ENCODE measurements around the gene NADK2.

The NADK2 gene

DNA sequence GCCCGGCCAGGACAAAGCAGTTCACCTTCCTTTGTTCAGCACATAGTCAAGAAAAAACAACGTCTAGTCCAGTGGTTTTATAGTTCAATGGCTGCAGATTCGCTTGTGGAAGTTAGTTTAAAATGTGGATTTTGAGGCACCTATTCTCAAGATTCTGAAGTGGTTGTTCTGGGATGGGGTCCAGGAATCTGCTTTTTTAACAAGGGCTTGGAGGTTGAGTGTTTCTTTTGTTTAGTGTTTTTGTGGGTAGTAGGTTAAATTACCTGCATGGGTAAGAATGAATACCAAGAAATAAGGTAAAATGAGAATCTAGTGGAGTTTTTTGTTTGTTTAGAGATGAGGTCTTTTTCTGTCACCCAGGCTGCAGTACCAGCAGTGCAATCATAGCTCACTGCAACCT is 28.4 kb upstream of the NADK2 start:
- H3K4me1 ChIP-seq (ENCODE audit: control insufficient read depth, insufficient read depth, low read length), result peaks cover 31% of the 10 kb centered on the region
- DNase-seq (ENCODE audit: low read depth), result no peak
- H3K4me3 ChIP-seq (ENCODE audit: low read length), result no peak overlapping the region
- H3K9ac ChIP-seq (ENCODE audit: low read length), result no peak overlapping the region
- H3K36me3 ChIP-seq (ENCODE audit: control insufficient read depth, insufficient read depth, low read length, severe bottlenecking), result no peaks in the 10 kb centered on the region
- H3K9me3 ChIP-seq (ENCODE audit: control insufficient read depth, low read length), result no peaks in the 10 kb centered on the region
- H3K27me3 ChIP-seq (replicated peaks; ENCODE audit: control insufficient read depth, insufficient read depth, low read length), result no peaks in the 10 kb centered on the region

DNA sequence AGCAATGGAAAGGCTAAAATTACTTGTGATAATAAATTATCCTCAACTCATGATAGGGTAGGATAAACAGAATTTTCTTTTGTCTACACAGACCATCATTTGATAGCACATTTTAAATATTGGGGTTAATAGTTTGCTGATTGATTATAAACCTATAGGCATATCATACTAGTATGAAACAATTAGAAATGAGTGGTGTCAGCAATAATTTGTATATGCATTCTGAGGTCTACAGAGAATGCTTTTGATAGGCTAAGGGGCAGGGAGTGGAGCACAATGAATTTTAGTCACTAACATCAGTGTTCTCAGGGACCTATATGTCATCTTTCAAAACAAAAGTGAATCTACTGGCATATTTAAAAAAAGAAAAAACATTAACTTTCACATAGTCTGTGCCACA is 27.8 kb upstream of the NADK2 start:
- no peaks in the 10 kb centered on the region for H3K36me3 ChIP-seq (ENCODE audit: control insufficient read depth, insufficient read depth, low read length, severe bottlenecking)
- no peaks in the 10 kb centered on the region for H3K9me3 ChIP-seq (ENCODE audit: control insufficient read depth, low read length)
- no peak overlapping the region for H3K9ac ChIP-seq (ENCODE audit: low read length)
- no peaks in the 10 kb centered on the region for H3K27me3 ChIP-seq (replicated peaks; ENCODE audit: control insufficient read depth, insufficient read depth, low read length)
- no peak overlapping the region for H3K4me3 ChIP-seq (ENCODE audit: low read length)
- H3K4me1 ChIP-seq (ENCODE audit: control insufficient read depth, insufficient read depth, low read length), result peaks cover 29% of the 10 kb centered on the region
- DNase-seq (ENCODE audit: low read depth), result no peak

DNA sequence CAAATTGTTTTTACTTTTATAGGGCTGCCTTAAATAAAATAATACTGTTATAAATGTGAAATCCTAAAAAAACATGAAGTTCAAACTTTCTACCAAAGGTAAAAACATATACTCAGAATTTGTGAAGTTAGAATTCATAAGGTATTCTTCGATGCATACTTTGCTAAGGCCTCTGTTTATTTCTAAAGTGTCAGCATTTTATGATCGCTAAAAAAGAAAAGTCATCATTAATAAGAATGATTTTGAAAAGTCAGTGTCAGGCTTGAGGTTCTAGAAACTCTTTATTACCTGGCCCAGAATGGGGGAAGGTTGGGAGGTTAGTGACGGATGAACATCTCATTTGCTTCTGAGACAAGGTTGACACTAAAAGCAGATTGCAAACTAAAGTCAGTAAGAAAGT is 26.2 kb upstream of the NADK2 start:
- Histone ChIP-seq H3K27me3 (replicated peaks; ENCODE audit: control insufficient read depth, insufficient read depth, low read length) (no peaks in the 10 kb centered on the region), H3K4me1 (ENCODE audit: control insufficient read depth, insufficient read depth, low read length) (peaks cover 21% of the 10 kb centered on the region), H3K9ac (ENCODE audit: low read length) (no peak overlapping the region), H3K4me3 (ENCODE audit: low read length) (no peak overlapping the region), H3K36me3 (ENCODE audit: control insufficient read depth, insufficient read depth, low read length, severe bottlenecking) (no peaks in the 10 kb centered on the region), H3K9me3 (ENCODE audit: control insufficient read depth, low read length) (no peaks in the 10 kb centered on the region)
- no peak for DNase-seq (ENCODE audit: low read depth)

DNA sequence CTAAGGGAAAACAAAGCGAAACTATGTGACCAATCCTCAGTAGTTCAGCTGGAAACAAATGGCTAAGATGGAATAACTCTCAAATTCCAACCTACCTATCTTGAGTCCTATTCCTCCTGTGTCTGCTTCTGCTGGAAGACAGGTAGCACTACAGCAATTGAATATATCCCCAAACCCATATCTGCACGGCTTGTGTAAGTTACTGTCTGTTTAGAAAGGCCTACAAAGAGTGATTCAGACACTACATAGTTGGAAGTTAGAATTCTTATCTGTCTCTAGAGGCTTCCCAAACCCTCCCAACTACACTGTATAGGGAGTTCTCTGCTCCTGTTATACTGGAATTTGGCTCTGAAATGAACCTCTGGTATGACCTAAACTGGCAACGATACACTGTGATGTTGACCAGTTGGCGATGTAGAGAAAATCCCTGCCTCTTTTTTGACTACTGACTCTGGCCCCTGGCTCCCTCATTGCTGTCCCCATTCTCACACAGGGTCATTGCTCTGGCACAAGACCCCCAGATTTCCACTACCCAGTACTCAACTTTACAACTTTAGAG is 22.6 kb upstream of the NADK2 start:
- Histone ChIP-seq H3K9me3 (ENCODE audit: control insufficient read depth, low read length) (no peaks in the 10 kb centered on the region), H3K36me3 (ENCODE audit: control insufficient read depth, insufficient read depth, low read length, severe bottlenecking) (no peaks in the 10 kb centered on the region), H3K4me3 (ENCODE audit: low read length) (no peak overlapping the region), H3K27me3 (replicated peaks; ENCODE audit: control insufficient read depth, insufficient read depth, low read length) (no peaks in the 10 kb centered on the region), H3K4me1 (ENCODE audit: control insufficient read depth, insufficient read depth, low read length) (no peaks in the 10 kb centered on the region), H3K9ac (ENCODE audit: low read length) (no peak overlapping the region)
- DNase-seq (ENCODE audit: low read depth), result no peak

DNA sequence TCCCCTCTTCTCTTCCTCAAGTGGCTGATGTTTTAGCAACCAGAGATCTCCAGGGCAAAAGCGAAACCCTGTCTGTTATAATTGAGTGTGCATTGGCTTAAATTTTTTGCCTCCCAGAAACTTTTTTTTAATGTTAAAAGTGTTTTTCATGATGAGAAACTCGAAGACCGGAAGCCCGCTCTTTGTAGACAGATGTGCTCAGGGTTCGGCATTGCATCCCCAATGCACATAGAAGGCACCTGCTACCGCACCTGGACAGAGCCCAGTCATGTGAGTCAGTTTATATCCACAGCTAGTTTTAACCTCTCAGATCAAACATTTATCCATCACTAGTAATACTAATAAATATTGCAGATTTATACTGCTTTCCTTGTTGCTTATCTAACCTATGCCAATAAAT is 19.5 kb upstream of the NADK2 start:
- Histone ChIP-seq H3K4me1 (ENCODE audit: control insufficient read depth, insufficient read depth, low read length) (no peaks in the 10 kb centered on the region), H3K9me3 (ENCODE audit: control insufficient read depth, low read length) (no peaks in the 10 kb centered on the region)

DNA sequence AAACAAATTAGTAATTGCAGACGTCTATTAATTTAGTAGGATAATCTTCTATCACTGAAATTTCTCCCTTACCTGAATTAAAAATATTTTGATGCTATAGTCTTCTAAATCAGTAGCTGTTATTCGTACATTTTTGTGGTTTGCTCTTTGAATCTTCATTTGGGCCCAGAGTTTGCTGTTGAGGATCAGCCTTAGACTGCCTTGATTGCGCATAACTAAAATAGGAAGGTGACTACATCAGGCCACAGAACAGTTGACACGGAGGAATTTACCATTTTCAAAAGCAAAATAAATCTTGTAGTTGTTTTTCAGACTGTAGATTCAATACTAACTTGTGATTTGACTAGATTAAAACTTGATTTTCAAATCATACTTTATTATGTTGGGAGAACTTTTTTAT is 11.8 kb upstream of the NADK2 start:
- Histone ChIP-seq H3K4me1 (ENCODE audit: control insufficient read depth, insufficient read depth, low read length) (peaks cover 14% of the 10 kb centered on the region), H3K4me3 (ENCODE audit: low read length) (no peak overlapping the region), H3K27me3 (replicated peaks; ENCODE audit: control insufficient read depth, insufficient read depth, low read length) (no peaks in the 10 kb centered on the region), H3K9me3 (ENCODE audit: control insufficient read depth, low read length) (no peaks in the 10 kb centered on the region), H3K9ac (ENCODE audit: low read length) (no peak overlapping the region), H3K36me3 (ENCODE audit: control insufficient read depth, insufficient read depth, low read length, severe bottlenecking) (no peaks in the 10 kb centered on the region)
- DNase-seq (ENCODE audit: low read depth), result no peak

More for the DNA sequence above, 19.5 kb upstream of the NADK2 start:
- Histone ChIP-seq H3K4me3 (ENCODE audit: low read length) (no peak overlapping the region), H3K9ac (ENCODE audit: low read length) (no peak overlapping the region), H3K36me3 (ENCODE audit: control insufficient read depth, insufficient read depth, low read length, severe bottlenecking) (no peaks in the 10 kb centered on the region), H3K27me3 (replicated peaks; ENCODE audit: control insufficient read depth, insufficient read depth, low read length) (no peaks in the 10 kb centered on the region)
- DNase-seq (ENCODE audit: low read depth), result no peak

DNA sequence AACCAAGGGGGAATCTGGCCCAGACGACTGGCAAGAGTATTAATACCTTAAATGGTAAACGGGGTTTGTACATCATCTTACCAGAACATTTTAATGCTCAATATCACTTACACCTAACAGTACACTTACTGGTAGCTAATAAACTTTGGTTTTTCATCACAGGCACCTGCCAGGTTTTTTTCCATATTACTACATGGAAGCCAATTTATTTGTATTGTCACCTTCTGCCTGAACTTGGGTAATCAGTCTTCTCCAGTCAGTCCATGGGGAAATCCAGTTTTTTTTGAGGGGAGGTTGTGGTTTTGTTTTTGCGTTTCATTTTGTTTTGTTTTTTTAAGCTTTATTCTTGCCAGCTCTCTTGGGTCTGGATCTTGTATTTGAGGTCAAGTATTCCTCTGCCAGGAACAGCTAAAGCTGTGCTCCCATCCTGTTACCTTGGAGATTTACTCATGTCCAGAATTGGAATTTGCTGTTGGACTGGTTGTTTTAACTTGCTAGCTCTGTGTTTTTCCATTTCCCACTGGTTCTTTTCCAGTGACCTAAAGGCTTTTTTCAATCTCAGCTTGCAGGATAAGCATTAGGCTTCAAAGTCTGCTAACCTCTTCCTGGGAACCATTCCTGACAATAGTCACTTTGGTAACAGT is 11.1 kb upstream of the NADK2 start:
- no peaks in the 10 kb centered on the region for H3K9me3 ChIP-seq (ENCODE audit: control insufficient read depth, low read length)
- H3K9ac ChIP-seq (ENCODE audit: low read length), result no peak overlapping the region
- H3K27me3 ChIP-seq (replicated peaks; ENCODE audit: control insufficient read depth, insufficient read depth, low read length), result no peaks in the 10 kb centered on the region
- peaks cover 14% of the 10 kb centered on the region for H3K4me1 ChIP-seq (ENCODE audit: control insufficient read depth, insufficient read depth, low read length)
- no peaks in the 10 kb centered on the region for H3K36me3 ChIP-seq (ENCODE audit: control insufficient read depth, insufficient read depth, low read length, severe bottlenecking)
- no peak overlapping the region for H3K4me3 ChIP-seq (ENCODE audit: low read length)
- DNase-seq (ENCODE audit: low read depth), result no peak

DNA sequence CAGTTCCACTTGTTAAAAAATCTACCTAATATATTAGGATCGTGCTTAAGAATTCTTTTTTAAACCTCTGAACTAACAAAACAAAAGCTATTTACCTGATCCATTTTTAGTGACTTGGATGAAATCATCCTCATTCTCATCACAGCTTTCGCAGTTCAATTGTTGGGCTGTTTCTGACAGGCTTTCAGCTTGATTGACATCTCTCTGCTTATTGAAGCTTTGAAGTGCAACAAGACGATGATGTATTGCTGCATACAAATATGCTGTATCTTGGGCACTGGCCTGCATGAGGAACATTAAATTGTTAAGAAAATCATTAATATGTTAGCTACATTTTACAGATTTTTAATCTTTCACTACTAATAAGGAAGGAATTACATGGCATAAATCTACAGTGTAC is 9.5 kb upstream of the NADK2 start:
- Histone ChIP-seq H3K36me3 (ENCODE audit: control insufficient read depth, insufficient read depth, low read length, severe bottlenecking) (no peaks in the 10 kb centered on the region), H3K9ac (ENCODE audit: low read length) (no peak overlapping the region), H3K4me1 (ENCODE audit: control insufficient read depth, insufficient read depth, low read length) (peaks cover 14% of the 10 kb centered on the region), H3K4me3 (ENCODE audit: low read length) (no peak overlapping the region), H3K27me3 (replicated peaks; ENCODE audit: control insufficient read depth, insufficient read depth, low read length) (no peaks in the 10 kb centered on the region), H3K9me3 (ENCODE audit: control insufficient read depth, low read length) (no peaks in the 10 kb centered on the region)
- no peak for DNase-seq (ENCODE audit: low read depth)

DNA sequence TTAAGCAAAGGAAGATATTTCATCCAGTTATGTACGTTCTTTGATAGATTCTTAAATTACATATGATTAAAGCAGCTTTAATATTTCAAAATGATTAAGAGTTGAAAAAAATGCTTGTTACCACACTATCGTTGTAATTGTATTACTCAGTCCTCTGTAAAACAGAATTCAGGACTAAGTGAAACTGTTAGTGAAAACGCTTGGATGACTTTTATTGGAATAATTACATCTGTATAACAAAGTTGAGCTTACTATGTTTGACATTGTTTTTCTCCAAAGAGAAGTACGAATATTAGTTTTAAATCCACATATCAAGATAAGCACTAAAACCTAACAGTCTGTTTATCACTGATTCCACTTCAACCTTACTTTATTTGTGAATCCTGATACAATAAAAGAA is 8.7 kb upstream of the NADK2 start:
- Histone ChIP-seq H3K4me3 (ENCODE audit: low read length) (no peak overlapping the region), H3K27me3 (replicated peaks; ENCODE audit: control insufficient read depth, insufficient read depth, low read length) (no peaks in the 10 kb centered on the region), H3K9me3 (ENCODE audit: control insufficient read depth, low read length) (no peaks in the 10 kb centered on the region), H3K36me3 (ENCODE audit: control insufficient read depth, insufficient read depth, low read length, severe bottlenecking) (no peaks in the 10 kb centered on the region), H3K4me1 (ENCODE audit: control insufficient read depth, insufficient read depth, low read length) (peaks cover 14% of the 10 kb centered on the region), H3K9ac (ENCODE audit: low read length) (no peak overlapping the region)
- DNase-seq (ENCODE audit: low read depth), result no peak

DNA sequence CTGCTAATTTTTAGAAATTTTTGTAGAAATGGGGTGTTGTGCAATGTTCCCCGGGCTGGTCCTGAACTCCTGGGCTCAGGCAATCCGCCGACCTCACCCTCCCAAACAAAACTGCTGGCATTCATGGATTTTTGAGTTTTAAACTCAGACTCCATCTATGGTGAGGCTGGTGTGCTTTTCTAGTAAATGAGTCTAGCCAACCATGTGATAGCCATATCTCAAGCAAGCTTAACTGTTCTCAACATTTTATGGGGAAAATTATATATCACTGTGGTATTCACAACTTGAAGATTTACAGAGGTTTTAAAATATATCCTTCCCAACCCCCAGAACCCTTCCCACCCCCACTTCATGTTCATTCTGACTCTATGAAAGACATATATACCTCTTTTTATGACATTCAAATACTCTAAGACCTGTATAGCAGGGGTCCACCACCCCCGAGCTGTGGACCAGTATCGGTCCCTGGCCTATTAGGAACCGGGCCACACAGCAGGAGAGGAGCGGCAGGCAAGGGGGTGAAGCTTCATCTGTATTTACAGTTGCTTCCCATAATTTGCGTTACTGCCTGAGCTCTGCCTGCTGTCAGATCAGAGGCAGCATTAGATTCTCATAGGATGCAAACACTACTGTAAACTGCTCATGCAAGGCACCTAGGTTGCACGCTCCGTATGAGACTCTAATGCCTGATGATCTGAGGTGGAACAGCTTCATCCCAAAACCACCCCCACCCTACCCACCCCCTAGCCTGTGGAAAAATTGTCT is 4.5 kb upstream of the NADK2 start:
- H3K4me3 ChIP-seq (ENCODE audit: low read length), result no peak overlapping the region
- no peaks in the 10 kb centered on the region for H3K9me3 ChIP-seq (ENCODE audit: control insufficient read depth, low read length)
- H3K9ac ChIP-seq (ENCODE audit: low read length), result no peak overlapping the region
- no peaks in the 10 kb centered on the region for H3K27me3 ChIP-seq (replicated peaks; ENCODE audit: control insufficient read depth, insufficient read depth, low read length)
- H3K4me1 ChIP-seq (ENCODE audit: control insufficient read depth, insufficient read depth, low read length), result peaks cover 4% of the 10 kb centered on the region
- DNase-seq (ENCODE audit: low read depth), result no peak
- no peaks in the 10 kb centered on the region for H3K36me3 ChIP-seq (ENCODE audit: control insufficient read depth, insufficient read depth, low read length, severe bottlenecking)

DNA sequence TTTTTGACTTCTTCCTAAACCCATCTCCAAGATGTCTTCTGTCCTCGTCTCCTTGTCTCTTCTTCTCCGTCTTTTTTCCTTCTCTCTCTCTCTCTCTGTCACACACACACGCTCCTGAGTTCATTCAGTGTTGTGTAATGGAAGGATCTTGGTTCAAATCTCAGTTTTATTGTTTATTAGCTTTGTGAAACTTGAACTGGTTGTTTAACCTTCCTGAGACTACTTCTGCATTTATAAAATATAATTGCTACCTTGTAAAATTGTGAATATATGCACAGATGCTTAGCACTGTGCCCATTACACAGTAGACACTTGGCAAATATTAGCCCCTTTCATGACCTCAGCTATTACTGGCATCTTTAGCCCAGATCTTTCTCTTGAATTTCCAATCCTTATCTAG is 2.4 kb upstream of the NADK2 start:
- H3K4me1 ChIP-seq (ENCODE audit: control insufficient read depth, insufficient read depth, low read length), result peaks cover 19% of the 10 kb centered on the region
- no peaks in the 10 kb centered on the region for H3K9me3 ChIP-seq (ENCODE audit: control insufficient read depth, low read length)
- H3K36me3 ChIP-seq (ENCODE audit: control insufficient read depth, insufficient read depth, low read length, severe bottlenecking), result no peaks in the 10 kb centered on the region
- H3K9ac ChIP-seq (ENCODE audit: low read length), result no peak overlapping the region
- no peak overlapping the region for H3K4me3 ChIP-seq (ENCODE audit: low read length)
- H3K27me3 ChIP-seq (replicated peaks; ENCODE audit: control insufficient read depth, insufficient read depth, low read length), result no peaks in the 10 kb centered on the region
- no peak for DNase-seq (ENCODE audit: low read depth)

All from adipocyte (in vitro differentiated cells).